Brain microvascular endothelial cell (primary cell): ENCODE results near the gene STK11IP.

Experiments
- DNase-seq: peaks from one replicate; pipeline ENCODE4 v3.0.0-alpha.2; 2020
- H3K27ac ChIP-seq: fragments of 250-450 bp; sonication (Bioruptor Pico); 2 replicates; pipeline ENCODE4 v1.5.1; 2020; ENCODE audit warnings: mild to moderate bottlenecking, moderate library complexity
- H3K27me3 ChIP-seq: fragments of 250-450 bp; sonication (Bioruptor Pico); replicated peaks from 2 replicates; pipeline ENCODE4 v1.5.1; 2020; ENCODE audit warnings: mild to moderate bottlenecking
- H3K36me3 ChIP-seq: fragments of 250-450 bp; sonication (Bioruptor Pico); replicated peaks from 2 replicates; pipeline ENCODE4 v1.5.1; 2020; ENCODE audit warnings: mild to moderate bottlenecking
- H3K4me3 ChIP-seq: 2 replicates; pipeline ENCODE4 v1.5.1; 2011; ENCODE audit warnings: low read depth, mild to moderate bottlenecking, control low read depth, low read length, moderate library complexity
- CTCF ChIP-seq: IDR thresholded peaks from 2 replicates; pipeline ENCODE4 v1.5.1; 2011; ENCODE audit warnings: low read depth, mild to moderate bottlenecking, moderate library complexity, low read length, control low read depth, inconsistent platforms; ENCODE audit errors: missing control alignments
- in situ Hi-C: cut with HindIII; loops from 2 replicates; pipeline ENCODE4 v1.10.0; 2017; ENCODE audit warnings: low sequenced_read_pairs, low pct_ligation_motif_present

STK11IP gene

GRCh38 chr2:219662566-219662965 lies 64.9 kb downstream of the STK11IP start:
- H3K27me3 ChIP-seq, result no peaks in the 10 kb centered on the region
- H3K36me3 ChIP-seq, result no peaks in the 10 kb centered on the region
- in situ Hi-C loops, result no loop called here
- DNase-seq, result no peak
- H3K27ac ChIP-seq, result peak overlapping the region; percentile 41
- no peak for TF ChIP-seq CTCF
- H3K4me3 ChIP-seq, result no peak overlapping the region

GRCh38 chr2:219663116-219663762 lies 65.6 kb downstream of the STK11IP start:
- TF ChIP-seq CTCF, result no peak
- no peaks in the 10 kb centered on the region for H3K27me3 ChIP-seq
- no peaks in the 10 kb centered on the region for H3K36me3 ChIP-seq

GRCh38 chr2:219664041-219664440 lies 66.4 kb downstream of the STK11IP start:
- in situ Hi-C loops, result no loop called here

More at GRCh38 chr2:219663116-219663762, 65.6 kb downstream of the STK11IP start:
- H3K27ac ChIP-seq, result no peak overlapping the region
- DNase-seq, result no peak
- no peak overlapping the region for H3K4me3 ChIP-seq
- in situ Hi-C loops, result no loop called here

GRCh38 chr2:219664944-219665343 lies 67.3 kb downstream of the STK11IP start:
- no peaks in the 10 kb centered on the region for H3K36me3 ChIP-seq
- H3K4me3 ChIP-seq, result no peak overlapping the region
- DNase-seq, result peak; percentile 67
- no peaks in the 10 kb centered on the region for H3K27me3 ChIP-seq
- no peak for TF ChIP-seq CTCF
- in situ Hi-C loops, result no loop called here
- H3K27ac ChIP-seq, result no peak overlapping the region

More at GRCh38 chr2:219664041-219664440, 66.4 kb downstream of the STK11IP start:
- no peak for DNase-seq
- TF ChIP-seq CTCF, result no peak
- Histone ChIP-seq H3K36me3 (no peaks in the 10 kb centered on the region), H3K4me3 (no peak overlapping the region), H3K27me3 (no peaks in the 10 kb centered on the region), H3K27ac (no peak overlapping the region)

GRCh38 chr2:219665926-219666325 lies 68.3 kb downstream of the STK11IP start:
- no peak overlapping the region for H3K27ac ChIP-seq
- H3K27me3 ChIP-seq, result no peaks in the 10 kb centered on the region
- H3K4me3 ChIP-seq, result no peak overlapping the region
- in situ Hi-C loops, result no loop called here
- DNase-seq, result no peak
- H3K36me3 ChIP-seq, result no peaks in the 10 kb centered on the region
- no peak for TF ChIP-seq CTCF
